Neutrophil (primary cell): ENCODE data around the gene CD160.

Source experiments
- H3K27ac ChIP-seq: fragments of 200-600 bp; sonication (generic); 2 replicates; pipeline ENCODE4 v1.5.1; 2016; ENCODE audit warnings: mild to moderate bottlenecking, moderate library complexity
- H3K27me3 ChIP-seq: fragments of 200-600 bp; sonication (generic); 2 replicates; pipeline ENCODE4 v1.6.0; 2016; ENCODE audit warnings: mild to moderate bottlenecking
- H3K36me3 ChIP-seq: fragments of 200-600 bp; sonication (generic); 2 replicates; pipeline ENCODE4 v1.5.1; 2017
- H3K4me1 ChIP-seq, 2 experiments: fragments of 200-600 bp in 1 of 2; sonication (generic) in 1 of 2; 1 replicate in 1 of 2; 2 replicates in 1 of 2; pipeline versions ENCODE4 v1.5.1 to v1.6.1; 2013 to 2016; ENCODE audit warnings: low read depth in 1 of 2, low read length in 1 of 2, mild to moderate bottlenecking in 1 of 2, moderate library complexity in 1 of 2; ENCODE audit not compliant: control insufficient read depth in 1 of 2, insufficient read depth in 1 of 2
- H3K4me3 ChIP-seq, 2 experiments: fragments of 200-600 bp in 1 of 2; sonication (generic) in 1 of 2; 1 replicate in 1 of 2; 2 replicates in 1 of 2; pipeline ENCODE4 v1.5.1; 2013 to 2016; ENCODE audit warnings: low read depth in 1 of 2, low read length in 1 of 2, mild to moderate bottlenecking in 1 of 2, moderate library complexity in 1 of 2
- H3K9me3 ChIP-seq: fragments of 200-600 bp; sonication (generic); 2 replicates; pipeline ENCODE4 v1.5.1; 2016
- CTCF ChIP-seq: fragments of 200-600 bp; sonication (generic); IDR thresholded peaks from 2 replicates; pipeline ENCODE4 v1.5.1; 2016; ENCODE audit warnings: antibody characterized with exemption

The CD160 gene

GRCh38 chr1:145729196-145729595 lies 9.9 kb downstream of the CD160 start:
- H3K4me3 ChIP-seq, result no peak overlapping the region
- no peaks in the 10 kb centered on the region for H3K27me3 ChIP-seq
- H3K9me3 ChIP-seq, result no peaks in the 10 kb centered on the region
- no peak overlapping the region for H3K27ac ChIP-seq
- no peak for TF ChIP-seq CTCF
- H3K4me1 ChIP-seq, result no peaks in the 10 kb centered on the region
- H3K36me3 ChIP-seq, result no peaks in the 10 kb centered on the region

GRCh38 chr1:145729666-145730436 lies 10.6 kb downstream of the CD160 start:
- no peak overlapping the region for H3K27ac ChIP-seq
- H3K27me3 ChIP-seq, result no peaks in the 10 kb centered on the region
- no peaks in the 10 kb centered on the region for H3K9me3 ChIP-seq
- no peaks in the 10 kb centered on the region for H3K4me1 ChIP-seq
- TF ChIP-seq CTCF, result no peak
- H3K4me3 ChIP-seq, result no peak overlapping the region
- no peaks in the 10 kb centered on the region for H3K36me3 ChIP-seq

- Histone ChIP-seq H3K36me3 (no peaks in the 10 kb centered on the region), H3K9me3 (no peaks in the 10 kb centered on the region), H3K4me3 (no peak overlapping the region), H3K27ac (no peak overlapping the region), H3K4me1 (no peaks in the 10 kb centered on the region), H3K27me3 (no peaks in the 10 kb centered on the region)
- no peak for TF ChIP-seq CTCF
Observed at GRCh38 chr1:145730467-145730866, 11.2 kb downstream of the CD160 start.

- no peak for TF ChIP-seq CTCF
Observed at GRCh38 chr1:145730900-145731299, 11.6 kb downstream of the CD160 start.

GRCh38 chr1:145736191-145736590 lies 16.9 kb downstream of the CD160 start:
- TF ChIP-seq CTCF, result no peak
- Histone ChIP-seq H3K27me3 (no peaks in the 10 kb centered on the region), H3K9me3 (no peaks in the 10 kb centered on the region), H3K4me3 (no peak overlapping the region), H3K36me3 (peaks cover 1% of the 10 kb centered on the region), H3K27ac (no peak overlapping the region), H3K4me1 (no peaks in the 10 kb centered on the region)

More at GRCh38 chr1:145730900-145731299, 11.6 kb downstream of the CD160 start:
- Histone ChIP-seq H3K27me3 (no peaks in the 10 kb centered on the region), H3K4me3 (no peak overlapping the region), H3K36me3 (no peaks in the 10 kb centered on the region), H3K4me1 (no peaks in the 10 kb centered on the region), H3K27ac (no peak overlapping the region), H3K9me3 (no peaks in the 10 kb centered on the region)
